Measurements from ENCODE around the gene EPS8L3. TPM values are rescaled to one million over a fixed set of nuclear protein-coding genes. Genes with fewer than 3 reads are reported as not detected.
"Not testable (repeated sequence)": the region's sequence is repeated elsewhere in the genome, so short reads cannot be mapped to it uniquely, and the experiment has no call there.

Gene EPS8L3
- total and polyA plus RNA-seq, 4 donors: 0.09 to 0.38 (median 0.15) TPM; not detected in 1

DNA sequence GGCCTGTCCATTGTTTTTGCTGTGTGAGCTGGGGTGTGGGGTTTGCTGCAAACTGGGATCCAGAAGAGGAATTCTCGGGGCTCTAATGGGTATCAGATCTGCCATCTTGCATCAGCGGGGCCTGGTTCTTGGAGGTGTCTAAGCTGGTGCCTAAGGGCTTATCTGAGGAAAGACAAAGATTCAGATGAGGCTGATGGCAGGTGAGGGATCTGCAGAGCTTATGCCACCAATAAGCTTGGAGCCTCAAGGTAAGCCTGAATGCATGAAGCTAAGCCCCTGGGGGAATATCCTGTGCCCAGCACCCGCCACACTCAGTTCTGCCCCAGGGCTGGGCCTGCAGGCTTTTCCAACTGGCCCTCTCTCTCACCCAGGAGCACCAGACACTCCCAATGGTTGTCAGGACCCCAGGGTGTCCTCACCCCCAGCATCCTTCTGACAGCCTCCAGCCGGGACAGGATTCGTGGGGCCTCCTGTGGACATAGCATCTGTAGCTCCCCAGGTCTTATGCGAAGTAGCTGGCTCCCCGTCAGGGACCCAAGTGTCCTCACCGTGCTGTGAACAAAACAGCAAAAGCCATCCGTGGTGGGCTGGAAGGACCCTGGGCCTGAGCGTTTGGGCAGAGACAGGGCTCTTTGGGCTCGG is 13.4 kb downstream of the EPS8L3 start:
- H3K4me3 ChIP-seq (ENCODE audit: low read depth in 1 of 3, low read length in 3 of 3): no peak overlapping the region
- WGBS: 96% methylated on average over 11 of the region's 11 CpGs
- DNase-seq (ENCODE audit: low spot score): no peak
- H3K27me3 ChIP-seq (ENCODE audit: control insufficient read depth in 4 of 4, insufficient read depth in 4 of 4, low read length in 3 of 4): no peaks in the 10 kb centered on the region
- H3K36me3 ChIP-seq (ENCODE audit: control insufficient read depth in 4 of 4, insufficient read depth in 3 of 4, low read depth in 1 of 4, low read length in 3 of 4): no peaks in the 10 kb centered on the region
- no peaks in the 10 kb centered on the region for H3K9me3 ChIP-seq (ENCODE audit: control insufficient read depth in 4 of 4, low read length in 3 of 4)
- H3K27ac ChIP-seq (ENCODE audit: low read depth in 1 of 2, low read length in 2 of 2): no peak overlapping the region
- TF ChIP-seq, protein P1, sequence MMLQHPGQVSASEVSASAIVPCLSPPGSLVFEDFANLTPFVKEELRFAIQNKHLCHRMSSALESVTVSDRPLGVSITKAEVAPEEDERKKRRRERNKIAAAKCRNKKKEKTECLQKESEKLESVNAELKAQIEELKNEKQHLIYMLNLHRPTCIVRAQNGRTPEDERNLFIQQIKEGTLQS (IDR thresholded peaks at IDR 0.05): no peak
- H3K9ac ChIP-seq (ENCODE audit: low read depth in 1 of 2, low read length in 2 of 2): no peak overlapping the region
- H3K4me1 ChIP-seq (ENCODE audit: control insufficient read depth in 4 of 4, insufficient read depth in 4 of 4, low read length in 3 of 4): no peaks in the 10 kb centered on the region

DNA sequence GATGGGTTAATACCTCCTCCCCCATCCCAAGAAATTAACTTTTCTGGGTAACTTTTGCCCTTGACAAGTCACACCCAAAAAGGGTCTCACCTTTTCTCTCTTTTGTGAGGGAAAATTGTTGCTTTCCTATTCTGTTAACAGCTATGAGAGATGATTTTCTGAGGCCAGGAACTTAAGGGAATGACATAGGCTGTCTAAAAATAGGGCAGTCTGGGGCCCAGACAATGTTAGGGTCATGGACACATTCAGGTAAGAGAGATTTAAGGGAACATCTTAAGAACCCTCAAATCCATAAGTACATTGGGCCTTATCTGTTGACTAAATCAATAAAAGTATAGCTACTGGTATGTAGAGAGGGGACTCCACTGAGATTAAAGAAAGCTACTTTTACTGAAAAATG is 14.5 kb downstream of the EPS8L3 start:
- H3K9me3 ChIP-seq (ENCODE audit: control insufficient read depth in 4 of 4, low read length in 3 of 4): no peaks in the 10 kb centered on the region
- H3K27ac ChIP-seq (ENCODE audit: low read depth in 1 of 2, low read length in 2 of 2): no peak overlapping the region
- H3K27me3 ChIP-seq (ENCODE audit: control insufficient read depth in 4 of 4, insufficient read depth in 4 of 4, low read length in 3 of 4): no peaks in the 10 kb centered on the region
- no peaks in the 10 kb centered on the region for H3K4me1 ChIP-seq (ENCODE audit: control insufficient read depth in 4 of 4, insufficient read depth in 4 of 4, low read length in 3 of 4)
- H3K36me3 ChIP-seq (ENCODE audit: control insufficient read depth in 4 of 4, insufficient read depth in 3 of 4, low read depth in 1 of 4, low read length in 3 of 4): no peaks in the 10 kb centered on the region
- DNase-seq (ENCODE audit: low spot score): no peak
- H3K4me3 ChIP-seq (ENCODE audit: low read depth in 1 of 3, low read length in 3 of 3): no peak overlapping the region
- TF ChIP-seq, protein P2, sequence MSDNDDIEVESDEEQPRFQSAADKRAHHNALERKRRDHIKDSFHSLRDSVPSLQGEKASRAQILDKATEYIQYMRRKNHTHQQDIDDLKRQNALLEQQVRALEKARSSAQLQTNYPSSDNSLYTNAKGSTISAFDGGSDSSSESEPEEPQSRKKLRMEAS (IDR thresholded peaks at IDR 0.05): no peak
- TF ChIP-seq, protein P1 (IDR thresholded peaks at IDR 0.05): no peak
- no peak for TF ChIP-seq FOXA2 (IDR thresholded peaks at IDR 0.05)
- TF ChIP-seq RXRA (IDR thresholded peaks at IDR 0.05): no peak
- TF ChIP-seq RAD21 (IDR thresholded peaks at IDR 0.05): no peak
- no peak for TF ChIP-seq YY1 (IDR thresholded peaks at IDR 0.05)
- TF ChIP-seq JUND (IDR thresholded peaks at IDR 0.05): no peak
- TF ChIP-seq EGR1 (IDR thresholded peaks at IDR 0.05; ENCODE audit: low read depth in 2 of 2): no peak
- TF ChIP-seq, protein P3, sequence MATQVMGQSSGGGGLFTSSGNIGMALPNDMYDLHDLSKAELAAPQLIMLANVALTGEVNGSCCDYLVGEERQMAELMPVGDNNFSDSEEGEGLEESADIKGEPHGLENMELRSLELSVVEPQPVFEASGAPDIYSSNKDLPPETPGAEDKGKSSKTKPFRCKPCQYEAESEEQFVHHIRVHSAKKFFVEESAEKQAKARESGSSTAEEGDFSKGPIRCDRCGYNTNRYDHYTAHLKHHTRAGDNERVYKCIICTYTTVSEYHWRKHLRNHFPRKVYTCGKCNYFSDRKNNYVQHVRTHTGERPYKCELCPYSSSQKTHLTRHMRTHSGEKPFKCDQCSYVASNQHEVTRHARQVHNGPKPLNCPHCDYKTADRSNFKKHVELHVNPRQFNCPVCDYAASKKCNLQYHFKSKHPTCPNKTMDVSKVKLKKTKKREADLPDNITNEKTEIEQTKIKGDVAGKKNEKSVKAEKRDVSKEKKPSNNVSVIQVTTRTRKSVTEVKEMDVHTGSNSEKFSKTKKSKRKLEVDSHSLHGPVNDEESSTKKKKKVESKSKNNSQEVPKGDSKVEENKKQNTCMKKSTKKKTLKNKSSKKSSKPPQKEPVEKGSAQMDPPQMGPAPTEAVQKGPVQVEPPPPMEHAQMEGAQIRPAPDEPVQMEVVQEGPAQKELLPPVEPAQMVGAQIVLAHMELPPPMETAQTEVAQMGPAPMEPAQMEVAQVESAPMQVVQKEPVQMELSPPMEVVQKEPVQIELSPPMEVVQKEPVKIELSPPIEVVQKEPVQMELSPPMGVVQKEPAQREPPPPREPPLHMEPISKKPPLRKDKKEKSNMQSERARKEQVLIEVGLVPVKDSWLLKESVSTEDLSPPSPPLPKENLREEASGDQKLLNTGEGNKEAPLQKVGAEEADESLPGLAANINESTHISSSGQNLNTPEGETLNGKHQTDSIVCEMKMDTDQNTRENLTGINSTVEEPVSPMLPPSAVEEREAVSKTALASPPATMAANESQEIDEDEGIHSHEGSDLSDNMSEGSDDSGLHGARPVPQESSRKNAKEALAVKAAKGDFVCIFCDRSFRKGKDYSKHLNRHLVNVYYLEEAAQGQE (IDR thresholded peaks at IDR 0.05): no peak
- no peak for TF ChIP-seq TAF1 (conservative IDR thresholded peaks at IDR 0.05)
- no peak for TF ChIP-seq FOXA1 (IDR thresholded peaks at IDR 0.05)
- TF ChIP-seq GABPA (IDR thresholded peaks at IDR 0.05 in 1 of 2, conservative IDR thresholded peaks at IDR 0.05 in 1 of 2): no peak
- TF ChIP-seq SP1 (IDR thresholded peaks at IDR 0.05): no peak
- TF ChIP-seq, protein P4, sequence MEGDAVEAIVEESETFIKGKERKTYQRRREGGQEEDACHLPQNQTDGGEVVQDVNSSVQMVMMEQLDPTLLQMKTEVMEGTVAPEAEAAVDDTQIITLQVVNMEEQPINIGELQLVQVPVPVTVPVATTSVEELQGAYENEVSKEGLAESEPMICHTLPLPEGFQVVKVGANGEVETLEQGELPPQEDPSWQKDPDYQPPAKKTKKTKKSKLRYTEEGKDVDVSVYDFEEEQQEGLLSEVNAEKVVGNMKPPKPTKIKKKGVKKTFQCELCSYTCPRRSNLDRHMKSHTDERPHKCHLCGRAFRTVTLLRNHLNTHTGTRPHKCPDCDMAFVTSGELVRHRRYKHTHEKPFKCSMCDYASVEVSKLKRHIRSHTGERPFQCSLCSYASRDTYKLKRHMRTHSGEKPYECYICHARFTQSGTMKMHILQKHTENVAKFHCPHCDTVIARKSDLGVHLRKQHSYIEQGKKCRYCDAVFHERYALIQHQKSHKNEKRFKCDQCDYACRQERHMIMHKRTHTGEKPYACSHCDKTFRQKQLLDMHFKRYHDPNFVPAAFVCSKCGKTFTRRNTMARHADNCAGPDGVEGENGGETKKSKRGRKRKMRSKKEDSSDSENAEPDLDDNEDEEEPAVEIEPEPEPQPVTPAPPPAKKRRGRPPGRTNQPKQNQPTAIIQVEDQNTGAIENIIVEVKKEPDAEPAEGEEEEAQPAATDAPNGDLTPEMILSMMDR (IDR thresholded peaks at IDR 0.05; ENCODE audit: low read depth, low read length, missing input control): no peak
- no peak for TF ChIP-seq HNF4G (IDR thresholded peaks at IDR 0.05)
- TF ChIP-seq, protein P5, sequence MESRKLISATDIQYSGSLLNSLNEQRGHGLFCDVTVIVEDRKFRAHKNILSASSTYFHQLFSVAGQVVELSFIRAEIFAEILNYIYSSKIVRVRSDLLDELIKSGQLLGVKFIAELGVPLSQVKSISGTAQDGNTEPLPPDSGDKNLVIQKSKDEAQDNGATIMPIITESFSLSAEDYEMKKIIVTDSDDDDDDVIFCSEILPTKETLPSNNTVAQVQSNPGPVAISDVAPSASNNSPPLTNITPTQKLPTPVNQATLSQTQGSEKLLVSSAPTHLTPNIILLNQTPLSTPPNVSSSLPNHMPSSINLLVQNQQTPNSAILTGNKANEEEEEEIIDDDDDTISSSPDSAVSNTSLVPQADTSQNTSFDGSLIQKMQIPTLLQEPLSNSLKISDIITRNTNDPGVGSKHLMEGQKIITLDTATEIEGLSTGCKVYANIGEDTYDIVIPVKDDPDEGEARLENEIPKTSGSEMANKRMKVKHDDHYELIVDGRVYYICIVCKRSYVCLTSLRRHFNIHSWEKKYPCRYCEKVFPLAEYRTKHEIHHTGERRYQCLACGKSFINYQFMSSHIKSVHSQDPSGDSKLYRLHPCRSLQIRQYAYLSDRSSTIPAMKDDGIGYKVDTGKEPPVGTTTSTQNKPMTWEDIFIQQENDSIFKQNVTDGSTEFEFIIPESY (IDR thresholded peaks at IDR 0.05): no peak
- no peak for TF ChIP-seq NR2F2 (IDR thresholded peaks at IDR 0.05)
- no peak overlapping the region for H3K9ac ChIP-seq (ENCODE audit: low read depth in 1 of 2, low read length in 2 of 2)

DNA sequence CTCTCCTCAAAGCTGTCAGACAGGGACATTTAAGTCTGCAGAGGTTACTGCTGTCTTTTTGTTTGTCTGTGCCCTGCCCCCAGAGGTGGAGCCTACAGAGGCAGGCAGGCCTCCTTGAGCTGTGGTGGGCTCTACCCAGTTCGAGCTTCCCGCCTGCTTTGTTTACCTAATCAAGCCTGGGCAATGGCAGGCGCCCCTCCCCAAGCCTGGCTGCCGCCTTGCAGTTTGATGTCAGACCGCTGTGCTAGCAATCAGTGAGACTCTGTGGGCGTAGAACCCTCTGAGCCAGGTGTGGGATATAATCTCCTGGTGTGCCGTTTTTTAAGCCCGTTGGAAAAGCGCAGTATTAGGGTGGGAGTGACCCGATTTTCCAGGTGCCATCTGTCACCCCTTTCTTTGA is 15.4 kb downstream of the EPS8L3 start:
- not testable (repeated sequence) for H3K9ac ChIP-seq (ENCODE audit: low read depth in 1 of 2, low read length in 2 of 2); H3K36me3 ChIP-seq (ENCODE audit: control insufficient read depth in 4 of 4, insufficient read depth in 3 of 4, low read depth in 1 of 4, low read length in 3 of 4); H3K9me3 ChIP-seq (ENCODE audit: control insufficient read depth in 4 of 4, low read length in 3 of 4); H3K27me3 ChIP-seq (ENCODE audit: control insufficient read depth in 4 of 4, insufficient read depth in 4 of 4, low read length in 3 of 4); H3K27ac ChIP-seq (ENCODE audit: low read depth in 1 of 2, low read length in 2 of 2); H3K4me1 ChIP-seq (ENCODE audit: control insufficient read depth in 4 of 4, insufficient read depth in 4 of 4, low read length in 3 of 4); DNase-seq (ENCODE audit: low spot score); H3K4me3 ChIP-seq (ENCODE audit: low read depth in 1 of 3, low read length in 3 of 3)
- WGBS: 92% methylated on average over 10 of the region's 10 CpGs

All from liver (tissue), 9 donors.